HepG2 (cell line): ENCODE measurements around the gene VRK3. TPM values are rescaled to one million over a fixed set of nuclear protein-coding genes. Genes with fewer than 3 reads are reported as not detected.
A peak's percentile ranks its signal among the peaks of the same experiment; 100 is the strongest.

Experiments
- AGO2 ChIP-seq: fragments of 200-400 bp; formaldehyde crosslinking; optimal IDR thresholded peaks from 2 replicates; pipeline ENCODE3; 2017; ENCODE audit warnings: mild to moderate bottlenecking, low read depth, low read length, moderate library complexity
- ARID4A ChIP-seq: sonication (generic); formaldehyde crosslinking; IDR thresholded peaks from 2 replicates; pipeline ENCODE4 v1.5.0; 2020; ENCODE audit warnings: mild to moderate bottlenecking, missing genetic modification reagents, borderline replicate concordance
- BCL6 ChIP-seq: IDR thresholded peaks from 2 replicates; pipeline ENCODE4 v1.6.1; 2016; ENCODE audit warnings: missing genetic modification reagents, missing compliant biosample characterization
- FOXK2 ChIP-seq: fragments of 450-650 bp; IDR thresholded peaks from 2 replicates; pipeline ENCODE4 v1.6.1; 2016
- NFE2L1 ChIP-seq: sonication (generic); formaldehyde crosslinking; IDR thresholded peaks from 2 replicates; pipeline ENCODE4 v1.4.0; 2020; ENCODE audit warnings: missing genetic modification reagents, mild to moderate bottlenecking, borderline replicate concordance
- PITX1 ChIP-seq: sonication (generic); formaldehyde crosslinking; IDR thresholded peaks from 2 replicates; pipeline ENCODE4 v1.5.1; 2020; ENCODE audit warnings: mild to moderate bottlenecking, missing genetic modification reagents
- RORA ChIP-seq: sonication (generic); formaldehyde crosslinking; IDR thresholded peaks from 2 replicates; pipeline ENCODE4 v1.5.0; 2020; ENCODE audit warnings: mild to moderate bottlenecking, missing genetic modification reagents, moderate library complexity
- TARDBP ChIP-seq: sonication (generic); formaldehyde crosslinking; IDR thresholded peaks from 2 replicates; pipeline ENCODE4 v1.8.0; 2022; ENCODE audit warnings: mild to moderate bottlenecking, missing genetic modification reagents
- ZKSCAN1 ChIP-seq: fragments of 150-350 bp; IDR thresholded peaks from 2 replicates; pipeline ENCODE4 v1.6.1; 2014; ENCODE audit warnings: low read length
- ZNF230 ChIP-seq: sonication (generic); formaldehyde crosslinking; IDR thresholded peaks from 2 replicates; pipeline ENCODE4 v1.4.0; 2020; ENCODE audit warnings: mild to moderate bottlenecking, missing genetic modification reagents
- ZNF281 ChIP-seq: sonication (generic); formaldehyde crosslinking; IDR thresholded peaks from 2 replicates; pipeline ENCODE4 v1.4.0; 2020; ENCODE audit warnings: missing genetic modification reagents, borderline replicate concordance
- ZNF282 ChIP-seq: fragments of 450-650 bp; IDR thresholded peaks from 2 replicates; pipeline ENCODE4 v1.6.1; 2018; ENCODE audit not compliant: partially characterized antibody
- ZNF354B ChIP-seq: sonication (generic); formaldehyde crosslinking; IDR thresholded peaks from 2 replicates; pipeline ENCODE4 v1.8.0; 2022; ENCODE audit warnings: mild to moderate bottlenecking, missing genetic modification reagents
- ZNF543 ChIP-seq: sonication (generic); formaldehyde crosslinking; IDR thresholded peaks from 2 replicates; pipeline ENCODE4 v1.4.0; 2020; ENCODE audit warnings: mild to moderate bottlenecking, missing genetic modification reagents
- ZNF775 ChIP-seq: sonication (generic); formaldehyde crosslinking; IDR thresholded peaks from 2 replicates; pipeline ENCODE4 v1.4.0; 2020; ENCODE audit warnings: missing genetic modification reagents, mild to moderate bottlenecking, moderate library complexity, borderline replicate concordance
- ZNF891 ChIP-seq: sonication (generic); formaldehyde crosslinking; IDR thresholded peaks from 2 replicates; pipeline ENCODE4 v1.5.0; 2020; ENCODE audit warnings: mild to moderate bottlenecking, missing genetic modification reagents
- polyA plus RNA-seq, 8 experiments: library from polyadenylated mRNA; depleted of rRNA in 3 of 8; stranded (reverse) in 7 of 8; unstranded in 1 of 8; fragments of >200 nt; fragmentation: Illumina TruSeq in 4 of 8; extraction: Trizol in 4 of 8; gene quantifications; 2 replicates each; pipeline versions ENCODE4 v1.2.1 to v1.2.3, GENCODE V29; 2011 to 2016; ENCODE audit warnings: low read depth in 4 of 8, missing spikeins in 1 of 8, mixed read lengths in 1 of 8; ENCODE audit not compliant: insufficient read depth in 1 of 8
- total RNA-seq, 5 experiments: library from RNA; depleted of rRNA; stranded (reverse); fragments of >200 nt; fragmentation: Illumina TruSeq; extraction: Trizol; gene quantifications; 2 replicates each; pipeline ENCODE4 v1.2.3, GENCODE V29; 2016; ENCODE audit warnings: low read depth in 1 of 5
- TF ChIP-seq, protein P1 (sequence below): IDR thresholded peaks from 2 replicates; pipeline ENCODE4 v1.6.1; 2018; ENCODE audit warnings: missing genetic modification reagents
- TF ChIP-seq, protein P2 (sequence below): IDR thresholded peaks from 2 replicates; pipeline ENCODE4 v1.6.1; 2016; ENCODE audit warnings: mild to moderate bottlenecking

The VRK3 gene
- total and polyA plus RNA-seq, 2 of the 13 experiments (the other 11 are each of a cell fraction or from before 2014, with no cell fraction given): 23.8 to 28.3 TPM

- TF ChIP-seq, protein P1, sequence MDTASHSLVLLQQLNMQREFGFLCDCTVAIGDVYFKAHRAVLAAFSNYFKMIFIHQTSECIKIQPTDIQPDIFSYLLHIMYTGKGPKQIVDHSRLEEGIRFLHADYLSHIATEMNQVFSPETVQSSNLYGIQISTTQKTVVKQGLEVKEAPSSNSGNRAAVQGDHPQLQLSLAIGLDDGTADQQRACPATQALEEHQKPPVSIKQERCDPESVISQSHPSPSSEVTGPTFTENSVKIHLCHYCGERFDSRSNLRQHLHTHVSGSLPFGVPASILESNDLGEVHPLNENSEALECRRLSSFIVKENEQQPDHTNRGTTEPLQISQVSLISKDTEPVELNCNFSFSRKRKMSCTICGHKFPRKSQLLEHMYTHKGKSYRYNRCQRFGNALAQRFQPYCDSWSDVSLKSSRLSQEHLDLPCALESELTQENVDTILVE (CRISPR knock-in tag): 0 out of 2 replicates have a peak, but pooled peaks have one; percentile 70
- no peak for TF ChIP-seq ZNF282
- TF ChIP-seq ZNF354B: peak; percentile 95; the same call in 1 of the 2 replicates
- peak; percentile 52; the same call in 1 of the 2 replicates for TF ChIP-seq NFE2L1 (CRISPR knock-in tag)
- TF ChIP-seq RORA: no peak
- TF ChIP-seq ZNF230 (CRISPR knock-in tag): peak; percentile 94
- TF ChIP-seq ZNF281 (CRISPR knock-in tag): peak; percentile 51; the same call in 1 of the 2 replicates
- peak; percentile 75; the same call in 1 of the 2 replicates for TF ChIP-seq TARDBP
- peak; percentile 99 for TF ChIP-seq ZNF891 (CRISPR knock-in tag)
- peak; percentile 66 for TF ChIP-seq BCL6
- no peak for TF ChIP-seq AGO2
- no peak for TF ChIP-seq ZNF775 (CRISPR knock-in tag)
- no peak for TF ChIP-seq FOXK2
- peak; percentile 97 for TF ChIP-seq ARID4A
- TF ChIP-seq, protein P2, sequence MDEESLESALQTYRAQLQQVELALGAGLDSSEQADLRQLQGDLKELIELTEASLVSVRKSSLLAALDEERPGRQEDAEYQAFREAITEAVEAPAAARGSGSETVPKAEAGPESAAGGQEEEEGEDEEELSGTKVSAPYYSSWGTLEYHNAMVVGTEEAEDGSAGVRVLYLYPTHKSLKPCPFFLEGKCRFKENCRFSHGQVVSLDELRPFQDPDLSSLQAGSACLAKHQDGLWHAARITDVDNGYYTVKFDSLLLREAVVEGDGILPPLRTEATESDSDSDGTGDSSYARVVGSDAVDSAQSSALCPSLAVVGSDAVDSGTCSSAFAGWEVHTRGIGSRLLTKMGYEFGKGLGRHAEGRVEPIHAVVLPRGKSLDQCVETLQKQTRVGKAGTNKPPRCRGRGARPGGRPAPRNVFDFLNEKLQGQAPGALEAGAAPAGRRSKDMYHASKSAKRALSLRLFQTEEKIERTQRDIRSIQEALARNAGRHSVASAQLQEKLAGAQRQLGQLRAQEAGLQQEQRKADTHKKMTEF (CRISPR knock-in tag): peak; percentile 97
- 0 out of 2 replicates have a peak, but pooled peaks have one; percentile 72 for TF ChIP-seq ZNF543 (CRISPR knock-in tag)
- TF ChIP-seq PITX1 (CRISPR knock-in tag): peak; percentile 73; the same call in 1 of the 2 replicates
- TF ChIP-seq ZKSCAN1: peak; percentile 40; the same call in 1 of the 2 replicates
Observed at GRCh38 chr19:50025794-50026549, 800 bp upstream of the VRK3 start, which contains the start of gene ZNF473 (continued).
